KMS-11 (cell line): Measurements from ENCODE around the gene VPS35L.

Source experiments
- H2AFZ ChIP-seq: fragments of 200-600 bp; sonication (generic); 2 replicates; pipeline ENCODE4 v1.6.1; 2016; ENCODE audit warnings: antibody characterized with exemption, mixed run types, low read depth
- H3K27ac ChIP-seq: fragments of 200-600 bp; sonication (generic); 2 replicates; pipeline ENCODE4 v1.6.1; 2016; ENCODE audit warnings: mild to moderate bottlenecking, mixed run types
- H3K27me3 ChIP-seq: fragments of 200-600 bp; sonication (generic); 2 replicates; pipeline ENCODE4 v1.6.1; 2017; ENCODE audit warnings: mild to moderate bottlenecking, low read depth, mixed run types, moderate library complexity; ENCODE audit not compliant: insufficient read depth
- H3K36me3 ChIP-seq: fragments of 200-600 bp; sonication (generic); 2 replicates; pipeline ENCODE4 v1.6.1; 2017; ENCODE audit warnings: mild to moderate bottlenecking, mixed run types; ENCODE audit not compliant: insufficient read depth
- H3K4me1 ChIP-seq: fragments of 200-600 bp; sonication (generic); 2 replicates; pipeline ENCODE4 v1.6.1; 2016; ENCODE audit warnings: mild to moderate bottlenecking, low read depth, mixed run types; ENCODE audit not compliant: poor library complexity, severe bottlenecking
- H3K4me2 ChIP-seq: fragments of 200-600 bp; sonication (generic); 2 replicates; pipeline ENCODE4 v1.7.0; 2016; ENCODE audit warnings: mild to moderate bottlenecking, mixed run types
- H3K4me3 ChIP-seq: fragments of 200-600 bp; sonication (generic); IDR thresholded peaks from 2 replicates; pipeline ENCODE4 v1.6.1; 2017; ENCODE audit warnings: low read depth, low read length, mixed read lengths; ENCODE audit not compliant: insufficient read depth
- H3K79me2 ChIP-seq: fragments of 200-600 bp; sonication (generic); 2 replicates; pipeline ENCODE4 v1.6.1; 2016; ENCODE audit warnings: low read depth, mixed run types; ENCODE audit not compliant: insufficient read depth
- H3K9ac ChIP-seq: fragments of 200-600 bp; sonication (generic); 2 replicates; pipeline ENCODE4 v1.6.1; 2016; ENCODE audit warnings: mild to moderate bottlenecking, mixed run types
- H4K20me1 ChIP-seq: fragments of 200-600 bp; sonication (generic); 2 replicates; pipeline ENCODE4 v1.6.1; 2016; ENCODE audit warnings: mild to moderate bottlenecking, mixed run types; ENCODE audit not compliant: insufficient read depth
- CTCF ChIP-seq: fragments of 200-600 bp; sonication (generic); conservative IDR thresholded peaks from 2 replicates; pipeline ENCODE4 v1.6.1; 2017; ENCODE audit warnings: low read depth, mild to moderate bottlenecking, antibody characterized with exemption, low read length, moderate library complexity, mixed read lengths

The VPS35L gene

GRCh38 chr16:19563377-19563776 is 7.9 kb downstream of the VPS35L start:
- Histone ChIP-seq H2AFZ (no peak overlapping the region), H3K9ac (no peak overlapping the region), H4K20me1 (no peaks in the 10 kb centered on the region), H3K4me1 (no peaks in the 10 kb centered on the region), H3K27ac (no peak overlapping the region), H3K4me3 (no peak overlapping the region), H3K27me3 (no peaks in the 10 kb centered on the region), H3K79me2 (no peaks in the 10 kb centered on the region), H3K4me2 (no peak overlapping the region), H3K36me3 (no peaks in the 10 kb centered on the region)
- TF ChIP-seq CTCF, result no peak

DNA sequence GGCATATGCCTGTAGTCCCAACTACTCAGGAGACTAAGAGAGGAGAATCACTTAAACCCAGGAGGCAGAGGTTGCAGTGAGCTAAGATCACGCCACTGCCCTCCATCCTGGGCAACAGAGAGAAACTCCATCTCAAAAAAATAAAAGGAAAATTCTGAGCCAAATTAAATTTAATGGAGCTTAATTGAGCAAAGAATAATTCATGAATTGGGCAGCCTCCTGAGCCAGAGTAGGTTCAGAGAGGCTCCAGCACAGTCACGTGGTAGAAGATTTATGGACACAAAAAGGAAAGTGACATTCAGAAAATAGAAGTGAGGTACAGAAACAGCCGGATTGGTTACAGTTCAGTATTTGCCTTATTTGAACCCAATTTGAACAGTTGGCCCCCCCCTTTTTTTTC is 10.9 kb downstream of the VPS35L start:
- H3K27ac ChIP-seq, result no peak overlapping the region
- H3K27me3 ChIP-seq, result no peaks in the 10 kb centered on the region
- no peaks in the 10 kb centered on the region for H3K79me2 ChIP-seq
- no peaks in the 10 kb centered on the region for H4K20me1 ChIP-seq
- H3K36me3 ChIP-seq, result no peaks in the 10 kb centered on the region
- H3K9ac ChIP-seq, result no peak overlapping the region
- no peaks in the 10 kb centered on the region for H3K4me1 ChIP-seq
- no peak overlapping the region for H2AFZ ChIP-seq
- H3K4me2 ChIP-seq, result no peak overlapping the region
- TF ChIP-seq CTCF, result no peak
- no peak overlapping the region for H3K4me3 ChIP-seq

DNA sequence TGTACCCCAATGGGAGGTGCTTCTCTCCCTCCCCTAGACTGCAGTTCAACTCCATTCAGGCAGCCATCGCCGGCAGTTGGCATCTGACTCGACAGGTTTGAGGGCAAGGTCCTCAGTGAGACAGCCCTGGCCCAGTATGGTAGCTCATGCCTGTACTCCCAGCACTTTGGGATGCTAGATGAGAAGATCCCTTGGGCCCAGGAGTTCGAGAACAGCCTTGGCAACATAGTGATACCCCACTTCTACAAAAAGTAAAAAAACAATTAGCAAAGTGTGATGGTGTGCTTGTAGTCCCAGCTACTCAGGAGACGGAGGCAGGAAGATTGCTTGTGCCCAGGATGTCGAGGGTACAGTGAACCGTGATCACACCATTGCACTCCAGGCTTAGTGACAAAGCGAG is 12.1 kb downstream of the VPS35L start:
- H3K36me3 ChIP-seq, result no peaks in the 10 kb centered on the region
- no peak overlapping the region for H3K9ac ChIP-seq
- no peaks in the 10 kb centered on the region for H3K27me3 ChIP-seq
- no peak for TF ChIP-seq CTCF
- no peaks in the 10 kb centered on the region for H3K79me2 ChIP-seq
- no peak overlapping the region for H3K4me3 ChIP-seq
- H4K20me1 ChIP-seq, result no peaks in the 10 kb centered on the region
- no peak overlapping the region for H2AFZ ChIP-seq
- H3K4me2 ChIP-seq, result no peak overlapping the region
- no peaks in the 10 kb centered on the region for H3K4me1 ChIP-seq
- H3K27ac ChIP-seq, result no peak overlapping the region

DNA sequence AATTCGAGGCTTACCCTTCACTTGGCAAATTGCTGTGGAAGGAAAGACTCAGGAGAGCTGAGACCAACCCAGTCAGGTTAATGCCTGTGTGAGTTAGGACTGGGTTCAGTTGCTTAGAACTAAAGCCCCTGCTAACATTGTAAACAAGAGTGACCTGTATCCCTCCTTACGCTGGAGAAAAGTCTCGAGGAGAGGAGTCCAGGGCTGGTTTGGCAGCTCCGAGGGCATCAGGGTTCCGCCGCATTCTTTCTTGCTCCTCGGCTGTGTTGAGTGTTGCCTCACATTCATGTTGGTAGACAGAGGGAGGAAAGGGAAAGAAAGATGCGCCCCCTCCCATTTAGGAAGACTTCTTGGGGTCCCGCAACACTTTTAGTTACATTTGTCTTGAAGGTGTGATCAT is 18.5 kb downstream of the VPS35L start:
- Histone ChIP-seq H3K36me3 (no peaks in the 10 kb centered on the region), H2AFZ (no peak overlapping the region)

More for the DNA sequence above, 18.5 kb downstream of the VPS35L start:
- Histone ChIP-seq H3K4me3 (no peak overlapping the region), H3K27me3 (no peaks in the 10 kb centered on the region), H4K20me1 (no peaks in the 10 kb centered on the region), H3K27ac (no peak overlapping the region), H3K9ac (no peak overlapping the region), H3K4me1 (no peaks in the 10 kb centered on the region), H3K79me2 (no peaks in the 10 kb centered on the region), H3K4me2 (no peak overlapping the region)
- TF ChIP-seq CTCF, result no peak
